GM12864 (cell line): ENCODE results near the gene LRRC18.

Source experiments
- DNase-seq: peaks from one replicate; pipeline ENCODE4 v3.0.0-alpha.2; 2011; ENCODE audit warnings: low read depth
- H3K4me3 ChIP-seq: 2 replicates; pipeline ENCODE4 v1.5.1; 2011; ENCODE audit warnings: mild to moderate bottlenecking, low read depth, low read length, control low read depth
- CTCF ChIP-seq: IDR thresholded peaks from 2 replicates; pipeline ENCODE4 v1.5.1; 2011; ENCODE audit warnings: low read depth, mild to moderate bottlenecking, moderate library complexity, low read length, control low read depth, inconsistent platforms; ENCODE audit errors: missing control alignments

Gene LRRC18

GRCh38 chr10:48924988-48925387 is 14.7 kb downstream of the LRRC18 start:
- DNase-seq = no peak
- no peak overlapping the region for H3K4me3 ChIP-seq
- no peak for TF ChIP-seq CTCF

GRCh38 chr10:48923748-48924147 is 15.9 kb downstream of the LRRC18 start:
- no peak overlapping the region for H3K4me3 ChIP-seq
- TF ChIP-seq CTCF = no peak
- DNase-seq = no peak

GRCh38 chr10:48913674-48914073 is 26.0 kb downstream of the LRRC18 start:
- TF ChIP-seq CTCF = no peak
- no peak overlapping the region for H3K4me3 ChIP-seq
- no peak for DNase-seq

- H3K4me3 ChIP-seq = no peak overlapping the region
- DNase-seq = no peak
- TF ChIP-seq CTCF = no peak
These were observed 29.1 kb downstream of the LRRC18 start for GRCh38 chr10:48910548-48910947.

- no peak for DNase-seq
- no peak for TF ChIP-seq CTCF
- no peak overlapping the region for H3K4me3 ChIP-seq
These were observed 31.9 kb downstream of the LRRC18 start for GRCh38 chr10:48907730-48908129.

- H3K4me3 ChIP-seq = no peak overlapping the region
- TF ChIP-seq CTCF = no peak
- DNase-seq = no peak
These were observed 32.8 kb downstream of the LRRC18 start for GRCh38 chr10:48906841-48907240.

- H3K4me3 ChIP-seq = no peak overlapping the region
- no peak for DNase-seq
- no peak for TF ChIP-seq CTCF
These were observed 34.3 kb downstream of the LRRC18 start for GRCh38 chr10:48905311-48905710.
